LNCaP clone FGC (cell line): ENCODE measurements around the gene MAPK13.
"Not testable (repeated sequence)": the region's sequence is repeated elsewhere in the genome, so short reads cannot be mapped to it uniquely, and the experiment has no call there.

ENCODE experiments used
- DNase-seq: peaks from one replicate; pipeline ENCODE4 v3.0.0-alpha.2; 2011; ENCODE audit warnings: low read depth
- H3K4me3 ChIP-seq: 2 replicates; pipeline ENCODE4 v1.5.1; 2011; ENCODE audit warnings: mild to moderate bottlenecking, low read depth, low read length, control low read depth
- TF ChIP-seq, protein P1 (sequence below): IDR thresholded peaks from 2 replicates; pipeline ENCODE4 v1.5.1; 2012; ENCODE audit warnings: mild to moderate bottlenecking; ENCODE audit not compliant: control insufficient read depth, insufficient read depth; ENCODE audit errors: extremely low read depth

Gene MAPK13

DNA sequence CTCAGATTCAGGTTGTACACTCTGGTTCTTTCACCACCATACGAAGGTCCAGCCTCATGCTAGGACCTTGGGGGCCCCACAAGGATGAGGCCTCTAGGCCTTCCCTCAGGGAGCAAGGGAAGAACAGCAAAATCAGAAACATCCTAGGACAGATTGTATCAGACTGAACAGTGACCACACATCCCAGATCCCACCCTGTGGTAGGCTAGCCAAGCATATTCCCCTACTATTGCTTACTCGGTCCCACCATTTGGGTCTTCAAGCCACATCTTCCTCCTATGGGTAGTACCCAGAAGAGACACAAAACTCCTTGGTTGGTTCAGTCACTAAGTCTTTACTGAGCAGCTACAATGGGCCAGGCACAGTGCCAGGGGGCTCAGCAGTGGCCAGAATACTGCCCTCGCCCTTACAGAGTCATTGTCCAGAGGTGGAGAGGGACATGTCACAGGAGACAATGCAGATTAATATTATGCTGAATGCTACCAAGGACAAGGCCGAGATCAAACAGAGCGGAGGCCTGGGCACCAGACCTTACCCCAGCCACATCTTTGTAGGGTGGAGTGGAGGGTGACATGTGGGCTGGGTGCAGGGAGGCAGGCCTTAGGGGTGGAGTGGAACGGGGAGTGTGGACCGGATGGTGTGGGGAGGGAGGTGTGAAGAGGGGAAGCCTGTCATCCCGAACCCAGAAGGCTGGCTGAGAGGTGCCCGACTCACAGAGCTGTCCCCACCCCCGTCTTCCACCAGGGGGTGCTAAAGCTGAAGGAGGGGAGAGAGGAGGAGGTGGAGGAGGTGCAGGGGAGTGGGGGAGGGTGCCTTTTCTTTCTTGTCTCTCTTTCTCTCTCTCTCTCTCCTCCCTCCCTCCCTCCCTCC, 6.8 kb upstream of the MAPK13 start:
- TF ChIP-seq, protein P1, sequence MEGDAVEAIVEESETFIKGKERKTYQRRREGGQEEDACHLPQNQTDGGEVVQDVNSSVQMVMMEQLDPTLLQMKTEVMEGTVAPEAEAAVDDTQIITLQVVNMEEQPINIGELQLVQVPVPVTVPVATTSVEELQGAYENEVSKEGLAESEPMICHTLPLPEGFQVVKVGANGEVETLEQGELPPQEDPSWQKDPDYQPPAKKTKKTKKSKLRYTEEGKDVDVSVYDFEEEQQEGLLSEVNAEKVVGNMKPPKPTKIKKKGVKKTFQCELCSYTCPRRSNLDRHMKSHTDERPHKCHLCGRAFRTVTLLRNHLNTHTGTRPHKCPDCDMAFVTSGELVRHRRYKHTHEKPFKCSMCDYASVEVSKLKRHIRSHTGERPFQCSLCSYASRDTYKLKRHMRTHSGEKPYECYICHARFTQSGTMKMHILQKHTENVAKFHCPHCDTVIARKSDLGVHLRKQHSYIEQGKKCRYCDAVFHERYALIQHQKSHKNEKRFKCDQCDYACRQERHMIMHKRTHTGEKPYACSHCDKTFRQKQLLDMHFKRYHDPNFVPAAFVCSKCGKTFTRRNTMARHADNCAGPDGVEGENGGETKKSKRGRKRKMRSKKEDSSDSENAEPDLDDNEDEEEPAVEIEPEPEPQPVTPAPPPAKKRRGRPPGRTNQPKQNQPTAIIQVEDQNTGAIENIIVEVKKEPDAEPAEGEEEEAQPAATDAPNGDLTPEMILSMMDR, result peak; percentile 88
- peak; percentile 47 for DNase-seq
- H3K4me3 ChIP-seq, result no peak overlapping the region

- not testable (repeated sequence) for DNase-seq, H3K4me3 ChIP-seq
Measured at GRCh38 chr6:36124346-36124745, 6.0 kb upstream of the MAPK13 start.

DNA sequence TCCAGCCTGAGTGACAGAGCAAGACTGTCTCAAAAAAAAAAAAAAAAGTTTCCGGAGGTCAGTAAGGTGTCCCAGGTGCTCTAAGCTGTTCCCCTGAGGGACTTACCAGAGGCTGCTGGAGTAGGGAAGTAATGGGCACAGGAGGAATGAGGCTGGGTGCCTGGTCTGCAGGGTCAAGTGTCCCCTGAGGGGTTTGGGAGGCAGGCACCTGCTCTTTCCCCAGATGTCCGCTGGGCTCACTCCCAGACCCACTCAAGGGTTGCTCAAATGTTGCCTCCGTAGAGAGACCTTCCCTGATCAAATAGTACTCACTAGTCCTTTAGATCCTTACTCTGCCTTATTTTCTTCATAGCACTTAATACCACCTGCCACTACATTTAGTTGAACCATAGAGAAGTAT, 5.4 kb upstream of the MAPK13 start:
- TF ChIP-seq, protein P1, result no peak
- no peak overlapping the region for H3K4me3 ChIP-seq
- DNase-seq, result no peak

DNA sequence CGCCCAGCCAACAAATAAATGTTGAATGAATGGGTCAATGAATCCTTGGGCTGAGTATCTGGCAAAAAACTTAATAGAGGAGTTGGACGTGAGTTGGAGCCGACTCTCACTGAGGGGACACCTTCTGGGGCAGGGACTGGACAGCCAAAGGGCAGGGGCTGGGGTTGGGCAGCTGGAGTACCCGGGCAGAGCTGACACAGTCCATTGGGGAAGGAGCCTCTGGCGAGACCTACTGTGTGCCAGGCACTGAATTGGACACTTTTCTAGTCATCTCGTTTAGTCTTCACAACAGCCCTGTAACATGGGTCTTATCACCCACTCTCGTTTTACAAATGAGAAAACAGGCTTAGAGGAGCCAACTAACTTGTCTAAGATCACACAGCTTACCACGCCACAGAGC, 4.7 kb upstream of the MAPK13 start:
- TF ChIP-seq, protein P1, result no peak
- DNase-seq, result no peak

GRCh38 chr6:36126121-36126520, 4.2 kb upstream of the MAPK13 start:
- no peak overlapping the region for H3K4me3 ChIP-seq
- TF ChIP-seq, protein P1, result no peak
- DNase-seq, result no peak

More for the DNA sequence above, 4.7 kb upstream of the MAPK13 start:
- H3K4me3 ChIP-seq, result no peak overlapping the region

DNA sequence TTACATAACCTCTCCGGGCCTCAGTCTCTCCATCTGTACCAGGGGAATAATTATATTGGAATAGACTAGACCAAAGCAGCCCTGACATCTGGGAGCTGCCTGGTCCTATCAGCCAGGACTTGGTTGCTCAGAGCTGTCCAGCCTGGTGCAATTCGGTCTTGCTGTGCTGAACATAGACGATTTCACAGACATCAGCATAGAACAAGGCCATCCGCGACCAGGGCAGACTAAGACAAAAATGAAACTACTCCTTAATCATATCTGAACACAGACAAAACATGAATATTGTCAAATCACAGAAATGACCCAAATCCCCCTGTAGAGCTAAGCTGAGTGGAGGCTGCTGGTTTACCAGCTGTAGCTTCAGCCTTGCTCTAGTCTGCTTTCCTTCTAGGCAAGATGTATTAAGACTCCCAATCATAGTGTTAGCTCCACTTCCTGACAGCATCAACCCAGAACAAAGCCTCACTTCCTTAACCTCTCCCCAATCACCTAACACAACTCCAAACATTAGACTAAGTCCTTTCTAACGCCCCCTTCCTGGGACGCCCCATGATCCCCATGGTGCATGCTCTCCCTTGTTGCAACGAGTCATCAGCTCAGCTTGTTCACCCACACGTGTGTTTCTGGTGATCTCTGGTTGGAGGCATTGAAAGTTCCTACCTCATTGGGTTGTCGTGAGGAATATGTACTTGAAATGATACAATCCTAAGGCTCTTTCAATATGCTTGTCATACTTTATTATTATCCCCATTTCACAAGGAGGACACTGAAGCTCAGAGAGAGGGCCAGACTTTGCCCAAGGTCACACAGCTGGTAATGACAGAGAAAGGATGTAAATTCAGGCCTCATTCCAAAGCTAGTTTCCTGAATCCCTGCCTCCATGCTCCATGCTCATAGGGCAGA, 3.5 kb upstream of the MAPK13 start:
- TF ChIP-seq, protein P1, result no peak
- no peak for DNase-seq
- H3K4me3 ChIP-seq, result no peak overlapping the region

- H3K4me3 ChIP-seq, result no peak overlapping the region
- TF ChIP-seq, protein P1, result no peak
- no peak for DNase-seq
Measured at GRCh38 chr6:36127462-36128016, 2.8 kb upstream of the MAPK13 start.
